GM23338 (cell line): Measurements from ENCODE around the gene KCNA4. TPM values are rescaled to one million over a fixed set of nuclear protein-coding genes. Genes with fewer than 3 reads are reported as not detected.

Source experiments
- ATAC-seq: fragments of 200-7000 bp; cut with Tn5 transposase; 3 replicates; pipeline ENCODE4 v1.9.1; 2020
- DNase-seq: peaks from one replicate; pipeline ENCODE4 v3.0.0-alpha.2; 2015; ENCODE audit warnings: low spot score
- H2AFZ ChIP-seq: fragments of 200-600 bp; sonication (generic); 2 replicates; pipeline ENCODE4 v1.8.0; 2016; ENCODE audit warnings: antibody characterized with exemption, mild to moderate bottlenecking, moderate library complexity
- H3F3A ChIP-seq: fragments of 200-600 bp; sonication (generic); replicated peaks from 2 replicates; pipeline ENCODE4 v1.8.0; 2017; ENCODE audit warnings: antibody characterized with exemption, mixed run types, low read depth
- H3K27ac ChIP-seq: fragments of 200-600 bp; sonication (generic); 2 replicates; pipeline ENCODE4 v1.6.1; 2016; ENCODE audit warnings: low read depth
- H3K27me3 ChIP-seq: fragments of 200-600 bp; sonication (generic); 2 replicates; pipeline ENCODE4 v1.8.0; 2016; ENCODE audit warnings: mild to moderate bottlenecking, mixed run types, moderate library complexity; ENCODE audit not compliant: insufficient read depth
- H3K36me3 ChIP-seq: fragments of 200-600 bp; sonication (generic); 2 replicates; pipeline ENCODE4 v1.8.0; 2016; ENCODE audit warnings: mild to moderate bottlenecking; ENCODE audit not compliant: insufficient read depth
- H3K4me1 ChIP-seq: fragments of 200-600 bp; sonication (generic); 2 replicates; pipeline ENCODE4 v1.8.0; 2016; ENCODE audit warnings: mild to moderate bottlenecking, moderate library complexity; ENCODE audit not compliant: insufficient read depth
- H3K4me2 ChIP-seq: fragments of 200-600 bp; sonication (generic); 2 replicates; pipeline ENCODE4 v1.7.1; 2017; ENCODE audit warnings: mixed run types
- H3K4me3 ChIP-seq: fragments of 200-600 bp; sonication (generic); 2 replicates; pipeline ENCODE4 v1.6.1; 2016; ENCODE audit warnings: mixed run types
- H3K79me2 ChIP-seq: fragments of 200-600 bp; sonication (generic); replicated peaks from 2 replicates; pipeline ENCODE4 v1.8.0; 2017; ENCODE audit warnings: mild to moderate bottlenecking; ENCODE audit not compliant: insufficient read depth
- H3K9me2 ChIP-seq: fragments of 200-600 bp; sonication (generic); 2 replicates; pipeline ENCODE4 v1.8.0; 2017; ENCODE audit not compliant: insufficient read depth
- H4K20me1 ChIP-seq: fragments of 200-600 bp; sonication (generic); replicated peaks from 2 replicates; pipeline ENCODE4 v1.8.0; 2017; ENCODE audit warnings: mild to moderate bottlenecking; ENCODE audit not compliant: insufficient read depth
- H3K27ac Mint-ChIP-seq: 2 replicates; pipeline ENCODE4 v1.8.0; 2020; ENCODE audit warnings: inconsistent platforms, mild to moderate bottlenecking, moderate library complexity, mixed read lengths
- H3K27me3 Mint-ChIP-seq: 3 replicates; pipeline ENCODE4 v1.8.0; 2022; ENCODE audit warnings: low read depth, mild to moderate bottlenecking, moderate library complexity, mixed read lengths, inconsistent platforms; ENCODE audit not compliant: insufficient read depth, poor library complexity
- H3K36me3 Mint-ChIP-seq: 3 replicates; pipeline ENCODE4 v1.8.0; 2021; ENCODE audit warnings: low read depth, mild to moderate bottlenecking, inconsistent platforms, moderate library complexity, mixed read lengths
- H3K4me1 Mint-ChIP-seq: 3 replicates; pipeline ENCODE4 v1.8.0; 2020; ENCODE audit warnings: mild to moderate bottlenecking, inconsistent platforms, mixed read lengths
- H3K4me3 Mint-ChIP-seq: 3 replicates; pipeline ENCODE4 v1.8.0; 2021; ENCODE audit warnings: moderate library complexity, mild to moderate bottlenecking, inconsistent platforms, mixed read lengths
- H3K9me3 Mint-ChIP-seq: 3 replicates; pipeline ENCODE4 v1.8.0; 2020; ENCODE audit warnings: moderate library complexity, mild to moderate bottlenecking, inconsistent platforms, mixed read lengths
- CREB1 ChIP-seq: fragments of 250-450 bp; sonication (Bioruptor Pico); IDR thresholded peaks from 2 replicates; pipeline ENCODE4 v1.5.0; 2020; ENCODE audit warnings: low read depth, mild to moderate bottlenecking, moderate library complexity
- CTCF ChIP-seq, 2 experiments: fragments of 200-600 bp in 1 of 2; sonication (generic) in 1 of 2; conservative IDR thresholded peaks; 2 replicates each; pipeline versions ENCODE4 v1.5.1 to v1.6.1; 2016 to 2017; ENCODE audit warnings: antibody characterized with exemption in 2 of 2, low read depth in 2 of 2, mild to moderate bottlenecking in 2 of 2, moderate library complexity in 1 of 2
- ETS1 ChIP-seq: IDR thresholded peaks from 2 replicates; pipeline ENCODE4 v1.6.1; 2016; ENCODE audit warnings: antibody characterized with exemption
- EZH2 ChIP-seq: fragments of 200-600 bp; sonication (generic); IDR thresholded peaks from one replicate; pipeline ENCODE4 v1.8.0; 2017; ENCODE audit warnings: antibody characterized with exemption, mild to moderate bottlenecking, low read depth; ENCODE audit not compliant: unreplicated experiment
- EZH2phosphoT487 ChIP-seq: fragments of 200-600 bp; sonication (generic); IDR thresholded peaks from one replicate; pipeline ENCODE4 v1.8.1; 2018; ENCODE audit warnings: antibody characterized with exemption; ENCODE audit not compliant: unreplicated experiment
- JUNB ChIP-seq: IDR thresholded peaks from one replicate; pipeline ENCODE4 v1.6.1; 2016; ENCODE audit warnings: antibody characterized with exemption; ENCODE audit not compliant: unreplicated experiment
- NANOG ChIP-seq: IDR thresholded peaks from 2 replicates; pipeline ENCODE4 v1.6.1; 2016; ENCODE audit warnings: antibody characterized with exemption, borderline replicate concordance
- POLR2AphosphoS5 ChIP-seq: IDR thresholded peaks from 2 replicates; pipeline ENCODE4 v1.6.1; 2016; ENCODE audit warnings: antibody characterized with exemption, low read depth
- STAT1 ChIP-seq: IDR thresholded peaks from one replicate; pipeline ENCODE4 v1.6.1; 2016; ENCODE audit warnings: antibody characterized with exemption; ENCODE audit not compliant: unreplicated experiment
- ZNF114 ChIP-seq: fragments of 250-450 bp; sonication (Bioruptor Pico); IDR thresholded peaks from 2 replicates; pipeline ENCODE4 v1.5.0; 2020; ENCODE audit warnings: mild to moderate bottlenecking, moderate library complexity
- ZNF331 ChIP-seq: fragments of 250-450 bp; sonication (Bioruptor Pico); IDR thresholded peaks from 2 replicates; pipeline ENCODE4 v1.5.0; 2020; ENCODE audit warnings: low read depth, mild to moderate bottlenecking, moderate library complexity
- polyA plus RNA-seq: library from polyadenylated mRNA; unstranded; fragments of >200 nt; fragmentation: Nextera tagmentation; extraction: Ambion mirVana; gene quantifications from 2 replicates; pipeline ENCODE4 v1.2.1, GENCODE V29; 2016
- total RNA-seq: library from RNA; depleted of rRNA; stranded (reverse); fragments of >200 nt; shearing (Covaris generic); gene quantifications from 2 replicates; pipeline ENCODE4 v1.2.3, GENCODE V29; 2014
- TF ChIP-seq, protein P1 (sequence below): IDR thresholded peaks from one replicate; pipeline ENCODE4 v1.6.1; 2018; ENCODE audit warnings: antibody characterized with exemption; ENCODE audit not compliant: unreplicated experiment

KCNA4 gene
- total and polyA plus RNA-seq, 2 experiments from 2014 or later = not detected

DNA sequence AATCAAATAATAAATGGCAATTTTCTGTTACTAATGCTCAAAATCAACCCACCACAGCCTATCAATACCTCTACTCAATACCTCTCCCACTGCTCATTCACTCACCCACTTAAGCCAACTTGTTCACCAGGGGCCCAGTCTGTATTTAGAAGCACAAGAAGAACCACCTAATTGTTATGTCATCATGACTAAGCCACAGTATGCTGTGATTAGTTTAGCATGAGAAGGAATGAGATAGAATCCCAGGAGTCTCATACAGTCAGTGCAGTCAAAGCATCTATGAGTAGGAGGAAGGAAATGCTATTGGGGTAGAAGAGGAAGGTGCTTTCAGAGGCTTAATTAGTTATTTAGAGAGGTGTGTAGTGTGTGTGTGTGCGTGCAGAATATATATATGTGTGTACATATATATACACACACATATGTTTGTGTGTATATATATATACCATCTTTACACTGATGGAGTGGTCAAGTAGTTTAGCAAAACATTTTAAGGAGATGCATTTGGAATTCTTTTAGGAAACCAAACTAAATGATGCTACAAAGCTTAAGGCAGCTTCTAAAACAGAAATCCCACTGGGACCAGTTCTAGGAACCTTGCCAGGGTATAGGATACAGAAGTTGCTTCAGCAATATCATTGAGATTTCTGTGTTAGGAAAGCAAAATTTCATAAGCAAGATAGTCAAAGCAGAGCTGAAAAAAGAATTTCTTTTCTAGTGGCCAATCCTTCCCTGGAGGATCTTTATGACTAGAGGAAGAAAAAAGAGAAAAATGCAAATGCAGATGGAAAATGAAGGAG lies 27.5 kb downstream of the KCNA4 start:
- DNase-seq = no peak
- H3K9me2 ChIP-seq = no peaks in the 10 kb centered on the region
- H3K4me3 ChIP-seq = no peak overlapping the region
- no peak for ATAC-seq
- Mint-ChIP-seq H3K9me3 (no peaks in the 10 kb centered on the region), H3K4me3 (no peak overlapping the region), H3K27me3 (no peaks in the 10 kb centered on the region), H3K27ac (no peak overlapping the region), H3K36me3 (no peaks in the 10 kb centered on the region), H3K4me1 (no peaks in the 10 kb centered on the region)
- no peaks in the 10 kb centered on the region for H3K36me3 ChIP-seq
- TF ChIP-seq ETS1 (no peak), ZNF331 (no peak), CTCF (conservative IDR thresholded peaks at IDR 0.05; ENCODE audit: low read depth in 2 of 2) (no peak), CREB1 (CRISPR knock-in tag) (no peak), EZH2phosphoT487 (no peak), JUNB (no peak), NANOG (no peak), POLR2AphosphoS5 (no peak), STAT1 (no peak), ZNF114 (no peak), EZH2 (no peak)
- TF ChIP-seq, protein P1, sequence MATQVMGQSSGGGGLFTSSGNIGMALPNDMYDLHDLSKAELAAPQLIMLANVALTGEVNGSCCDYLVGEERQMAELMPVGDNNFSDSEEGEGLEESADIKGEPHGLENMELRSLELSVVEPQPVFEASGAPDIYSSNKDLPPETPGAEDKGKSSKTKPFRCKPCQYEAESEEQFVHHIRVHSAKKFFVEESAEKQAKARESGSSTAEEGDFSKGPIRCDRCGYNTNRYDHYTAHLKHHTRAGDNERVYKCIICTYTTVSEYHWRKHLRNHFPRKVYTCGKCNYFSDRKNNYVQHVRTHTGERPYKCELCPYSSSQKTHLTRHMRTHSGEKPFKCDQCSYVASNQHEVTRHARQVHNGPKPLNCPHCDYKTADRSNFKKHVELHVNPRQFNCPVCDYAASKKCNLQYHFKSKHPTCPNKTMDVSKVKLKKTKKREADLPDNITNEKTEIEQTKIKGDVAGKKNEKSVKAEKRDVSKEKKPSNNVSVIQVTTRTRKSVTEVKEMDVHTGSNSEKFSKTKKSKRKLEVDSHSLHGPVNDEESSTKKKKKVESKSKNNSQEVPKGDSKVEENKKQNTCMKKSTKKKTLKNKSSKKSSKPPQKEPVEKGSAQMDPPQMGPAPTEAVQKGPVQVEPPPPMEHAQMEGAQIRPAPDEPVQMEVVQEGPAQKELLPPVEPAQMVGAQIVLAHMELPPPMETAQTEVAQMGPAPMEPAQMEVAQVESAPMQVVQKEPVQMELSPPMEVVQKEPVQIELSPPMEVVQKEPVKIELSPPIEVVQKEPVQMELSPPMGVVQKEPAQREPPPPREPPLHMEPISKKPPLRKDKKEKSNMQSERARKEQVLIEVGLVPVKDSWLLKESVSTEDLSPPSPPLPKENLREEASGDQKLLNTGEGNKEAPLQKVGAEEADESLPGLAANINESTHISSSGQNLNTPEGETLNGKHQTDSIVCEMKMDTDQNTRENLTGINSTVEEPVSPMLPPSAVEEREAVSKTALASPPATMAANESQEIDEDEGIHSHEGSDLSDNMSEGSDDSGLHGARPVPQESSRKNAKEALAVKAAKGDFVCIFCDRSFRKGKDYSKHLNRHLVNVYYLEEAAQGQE = no peak
- H3K27ac ChIP-seq = no peak overlapping the region
- no peak overlapping the region for H2AFZ ChIP-seq
- H3K79me2 ChIP-seq = no peaks in the 10 kb centered on the region
- no peaks in the 10 kb centered on the region for H3F3A ChIP-seq
- H3K27me3 ChIP-seq = no peaks in the 10 kb centered on the region
- no peaks in the 10 kb centered on the region for H4K20me1 ChIP-seq
- H3K4me1 ChIP-seq = no peaks in the 10 kb centered on the region
- no peak overlapping the region for H3K4me2 ChIP-seq
